Left ventricle myocardium superior (tissue), 1 donor: Measurements from ENCODE around the gene CNGB1. TPM values are rescaled to one million over a fixed set of nuclear protein-coding genes. Genes with fewer than 3 reads are reported as not detected.
"Not testable (repeated sequence)": the region's sequence is repeated elsewhere in the genome, so short reads cannot be mapped to it uniquely, and the experiment has no call there.

ENCODE experiments used
- ATAC-seq: fragments of 200-7000 bp; cut with Tn5 transposase; one replicate; pipeline ENCODE4 v1.9.1; 2020; ENCODE audit warnings: mild to moderate bottlenecking, moderate library complexity
- DNase-seq: peaks from one replicate; pipeline ENCODE4 v3.0.0-alpha.2; 2020
- intact Hi-C: fragments of 100-400 bp; cut with micrococcal nuclease; formaldehyde crosslinking; loops from one replicate; pipeline ENCODE4 v1.11.0; 2022
- total RNA-seq: library from RNA; stranded (reverse); fragmentation: NEBNext Ultra II Directional; extraction: Animal tissue kit (Norgen Biotek cat#: 25700); gene quantifications from one replicate; pipeline ENCODE4 v1.2.1, GENCODE V29; 2021
- donor health status: DM: no; HTN: yes; CAD: no; lungs with severe emphysema.

The CNGB1 gene
- total RNA-seq, 1 donor from 2014 or later, result not detected

- intact Hi-C loops, result no loop called here
- no peak for DNase-seq
- no peak for ATAC-seq
Observed at GRCh38 chr16:57848181-57848580, 122.7 kb downstream of the CNGB1 start.

GRCh38 chr16:57846931-57847330 is 124.0 kb downstream of the CNGB1 start:
- intact Hi-C loops, DNase-seq, ATAC-seq: not testable (repeated sequence)

- intact Hi-C loops, result no loop called here
- DNase-seq (no peak), ATAC-seq (no peak)
Observed at GRCh38 chr16:57846078-57846697, 124.7 kb downstream of the CNGB1 start.

GRCh38 chr16:57845115-57845514 is 125.8 kb downstream of the CNGB1 start:
- intact Hi-C loops, result no loop called here
- DNase-seq, result no peak
- ATAC-seq, result no peak

- intact Hi-C loops, result no loop called here
- no peak for DNase-seq
Observed at GRCh38 chr16:57844416-57845030, 126.4 kb downstream of the CNGB1 start.

GRCh38 chr16:57843400-57843799 is 127.5 kb downstream of the CNGB1 start:
- ATAC-seq, result no peak
- no peak for DNase-seq
- intact Hi-C loops, result no loop called here

More at GRCh38 chr16:57844416-57845030, 126.4 kb downstream of the CNGB1 start:
- no peak for ATAC-seq

GRCh38 chr16:57842601-57843000 is 128.3 kb downstream of the CNGB1 start:
- no peak for ATAC-seq
- intact Hi-C loops, result no loop called here
- DNase-seq, result no peak

GRCh38 chr16:57840833-57841232 is 130.1 kb downstream of the CNGB1 start:
- ATAC-seq, result no peak
- no peak for DNase-seq
- intact Hi-C loops, result no loop called here

GRCh38 chr16:57838161-57838560 is 132.8 kb downstream of the CNGB1 start:
- ATAC-seq (no peak), DNase-seq (no peak)
- intact Hi-C loops, result no loop called here

GRCh38 chr16:57837305-57838125 is 133.4 kb downstream of the CNGB1 start:
- DNase-seq (no peak), ATAC-seq (no peak)
- intact Hi-C loops, result no loop called here

GRCh38 chr16:57835439-57835838 is 135.5 kb downstream of the CNGB1 start:
- intact Hi-C loops, ATAC-seq, DNase-seq: not testable (repeated sequence)

GRCh38 chr16:57834936-57835335 is 136.0 kb downstream of the CNGB1 start:
- DNase-seq (no peak), ATAC-seq (no peak)

More at GRCh38 chr16:57834936-57835335, 136.0 kb downstream of the CNGB1 start:
- intact Hi-C loops, result no loop called here

Other genes starting within 250 kb of the CNGB1 start
- gene KATNB1, start 235.4 kb downstream of the CNGB1 start, total RNA-seq, result 9.3 TPM
- 52.6 TPM for gene KIFC3, start 168.6 kb downstream of the CNGB1 start, total RNA-seq
- gene ZNF319, start 29.5 kb upstream of the CNGB1 start, total RNA-seq, result 9.2 TPM
- 28.3 TPM for gene USB1, start 30.3 kb upstream of the CNGB1 start, total RNA-seq
- gene MMP15, start 54.6 kb upstream of the CNGB1 start, total RNA-seq, result 62.2 TPM
- gene CFAP20, start 158.3 kb upstream of the CNGB1 start, total RNA-seq, result 37.2 TPM
- gene CSNK2A2, start 227.0 kb upstream of the CNGB1 start, total RNA-seq, result 35.5 TPM